NOMO-1 (cell line): ENCODE measurements around the gene METTL4.

Experiments
- DNase-seq, 2 experiments: peaks; one replicate each; lab custom pipeline; 2025; ENCODE audit not compliant: unreplicated experiment in 2 of 2; lab: John Stamatoyannopoulos, UW

Gene METTL4

GRCh38 chr18:2571200-2572170 lies at the start of gene METTL4, which contains the start of gene NDC80:
Gene METTL4 (minus strand): TSS chr18:2571505. CDS start chr18:2567216, 4,289 bp downstream.
Gene NDC80 (plus strand): TSS chr18:2571557. CDS start chr18:2572986, 1,429 bp downstream.
- peak; percentile 78 to 84 for DNase-seq

- no peak for DNase-seq
Observed at GRCh38 chr18:2618009-2618408, 46.7 kb upstream of the METTL4 start.

DNA sequence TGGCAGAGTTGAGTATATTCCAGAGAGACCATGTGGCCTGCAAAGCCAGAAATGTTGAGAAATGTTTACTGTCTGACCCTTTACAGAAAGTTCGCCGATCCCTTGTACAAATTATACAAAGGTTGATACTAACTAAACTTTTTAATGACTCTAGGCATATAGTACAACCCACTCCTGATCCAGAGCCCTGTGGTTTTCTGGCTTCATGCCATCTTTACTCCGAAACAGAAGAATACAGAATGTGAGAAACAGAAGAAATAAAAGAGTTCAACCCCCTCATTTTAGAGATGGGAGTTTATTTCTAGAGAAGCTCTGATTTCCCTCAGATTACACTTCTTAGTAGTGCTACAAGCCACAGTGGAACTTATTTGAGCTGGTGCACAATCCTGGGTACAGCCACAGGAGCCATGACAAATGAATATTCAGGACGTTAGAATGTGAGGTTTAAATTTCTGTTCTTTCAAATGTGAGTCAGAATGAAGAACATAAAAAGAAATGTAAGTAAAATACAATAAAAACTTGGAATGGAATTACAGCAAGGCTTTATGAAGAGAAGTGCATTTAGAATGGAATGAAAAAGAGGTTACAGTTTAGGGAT lies 46.2 kb upstream of the METTL4 start:
- DNase-seq, result no peak

DNA sequence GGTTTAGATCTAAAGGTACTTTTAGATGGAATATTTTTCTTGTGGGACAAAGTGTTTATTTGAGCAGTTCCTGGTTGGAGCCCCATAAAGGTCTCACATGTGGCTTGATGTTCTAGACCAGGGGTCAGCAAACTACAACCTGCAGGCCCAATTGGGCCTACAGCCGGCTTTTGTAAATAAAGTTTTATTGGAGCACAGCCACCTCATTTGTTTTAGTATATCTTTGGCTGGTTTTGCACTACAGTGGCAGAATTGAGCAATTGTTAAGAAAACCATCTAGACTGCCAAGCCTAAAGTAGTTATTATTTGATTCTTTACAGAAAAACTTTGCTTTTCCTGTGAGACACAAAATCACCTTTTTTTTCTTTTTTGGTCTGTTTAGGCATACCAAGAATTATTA lies 41.7 kb upstream of the METTL4 start:
- DNase-seq, result no peak

DNA sequence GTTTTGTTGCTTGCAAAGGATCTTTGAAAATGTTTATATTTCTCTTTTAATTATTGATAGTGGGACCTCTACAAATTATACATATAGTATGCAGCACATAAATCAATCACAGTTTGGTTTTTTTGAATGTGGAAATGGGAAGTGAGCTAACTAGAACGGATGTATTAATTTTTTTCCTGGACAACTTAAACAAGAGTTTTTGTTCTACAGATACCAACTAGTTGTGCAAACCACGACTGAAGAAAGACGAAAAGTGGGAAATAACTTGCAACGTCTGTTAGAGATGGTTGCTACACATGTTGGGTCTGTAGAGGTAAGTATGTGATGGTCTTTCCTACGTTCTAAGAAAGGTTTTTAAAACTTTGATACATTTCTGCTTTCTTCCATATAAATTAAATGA lies 39.2 kb upstream of the METTL4 start:
- peak; percentile 58 to 83 for DNase-seq

GRCh38 chr18:2609604-2610003 lies 38.3 kb upstream of the METTL4 start:
- no peak for DNase-seq

DNA sequence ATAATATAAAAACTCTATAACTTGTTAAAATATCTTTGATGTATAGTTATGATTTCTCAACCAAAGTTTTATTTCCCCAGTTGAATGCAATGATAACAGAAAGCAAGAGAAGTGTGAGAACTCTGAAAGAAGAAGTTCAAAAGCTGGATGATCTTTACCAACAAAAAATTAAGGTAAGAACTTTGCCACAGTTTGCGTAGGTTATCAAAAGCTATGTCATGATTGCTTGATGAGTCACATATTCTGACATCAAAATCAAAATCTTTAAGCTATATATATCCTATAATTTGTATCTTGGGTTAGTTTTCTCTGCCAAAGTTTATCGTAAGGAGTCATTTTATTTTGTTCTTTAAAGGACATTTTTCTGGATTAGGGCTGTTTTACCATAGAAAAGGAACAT lies 35.0 kb upstream of the METTL4 start:
- no peak for DNase-seq

GRCh38 chr18:2602844-2603243 lies 31.5 kb upstream of the METTL4 start:
- no peak for DNase-seq

- DNase-seq, result no peak
Observed at GRCh38 chr18:2597639-2598038, 26.3 kb upstream of the METTL4 start.

- DNase-seq, result no peak
Observed at GRCh38 chr18:2590303-2590702, 19.0 kb upstream of the METTL4 start.

DNA sequence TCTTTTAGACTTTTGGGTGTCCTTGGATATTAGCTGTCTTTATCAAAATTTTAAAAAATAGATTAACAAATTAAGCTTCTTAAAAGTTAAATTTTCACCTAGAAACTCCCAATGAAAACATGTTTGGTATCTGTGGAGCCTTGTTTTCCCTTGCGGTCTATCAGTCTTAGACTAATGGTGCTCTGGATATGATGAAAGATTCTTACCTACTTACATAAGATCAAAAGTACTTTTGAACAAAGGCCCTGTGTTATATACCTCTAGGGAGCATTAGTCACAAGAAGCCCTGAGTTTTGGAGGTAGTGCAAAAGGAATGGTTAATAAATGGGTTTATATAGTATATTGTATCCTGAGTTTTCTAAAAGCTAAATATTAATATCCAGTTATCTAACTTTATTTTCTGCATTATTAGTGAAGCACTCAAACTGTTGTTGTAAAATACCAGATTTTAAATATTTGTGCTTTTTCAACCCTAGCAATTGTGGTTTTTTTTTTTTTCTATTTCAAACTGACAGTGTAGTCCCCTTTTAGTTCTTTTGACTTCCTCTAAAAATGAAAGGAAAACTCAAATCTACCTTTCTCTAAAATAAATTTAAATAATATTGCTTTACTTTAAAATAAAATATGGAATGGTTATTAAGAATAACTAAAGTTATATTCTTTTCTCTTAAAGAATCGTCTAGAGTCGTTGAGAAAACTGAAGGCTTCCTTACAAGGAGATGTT lies 18.2 kb upstream of the METTL4 start:
- no peak for DNase-seq

DNA sequence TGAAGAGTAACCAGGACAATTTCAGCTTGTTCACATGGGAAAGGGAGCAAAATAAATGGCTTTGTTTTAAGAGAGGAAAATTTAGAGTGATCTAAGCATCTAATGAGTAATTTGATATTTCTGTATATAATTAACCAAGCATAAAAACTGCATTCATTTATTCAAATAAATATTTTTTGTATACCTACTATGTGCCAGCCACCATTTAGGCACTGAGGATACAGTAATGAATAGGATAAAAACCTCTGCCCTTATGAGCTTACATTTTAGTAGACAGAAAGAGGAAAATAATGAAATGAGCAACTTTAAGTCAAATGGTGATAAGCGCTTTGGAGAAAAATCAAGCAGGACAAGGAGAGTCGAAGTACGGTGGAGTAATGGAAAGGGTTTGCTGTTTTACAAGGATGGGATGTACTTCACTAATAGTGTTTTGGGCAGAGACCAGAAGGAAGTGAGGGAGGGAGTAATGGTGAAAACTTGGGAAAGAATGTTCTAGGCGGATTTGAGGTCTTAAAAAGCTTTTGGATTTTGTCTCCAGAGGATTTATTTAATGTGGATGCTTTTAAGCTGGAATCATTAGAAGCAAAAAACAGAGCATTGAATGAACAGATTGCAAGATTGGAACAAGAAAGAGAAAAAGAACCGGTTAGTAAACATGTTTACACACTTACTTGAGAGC lies 17.5 kb upstream of the METTL4 start:
- no peak for DNase-seq

- DNase-seq, result no peak
Observed at GRCh38 chr18:2587788-2588187, 16.5 kb upstream of the METTL4 start.

DNA sequence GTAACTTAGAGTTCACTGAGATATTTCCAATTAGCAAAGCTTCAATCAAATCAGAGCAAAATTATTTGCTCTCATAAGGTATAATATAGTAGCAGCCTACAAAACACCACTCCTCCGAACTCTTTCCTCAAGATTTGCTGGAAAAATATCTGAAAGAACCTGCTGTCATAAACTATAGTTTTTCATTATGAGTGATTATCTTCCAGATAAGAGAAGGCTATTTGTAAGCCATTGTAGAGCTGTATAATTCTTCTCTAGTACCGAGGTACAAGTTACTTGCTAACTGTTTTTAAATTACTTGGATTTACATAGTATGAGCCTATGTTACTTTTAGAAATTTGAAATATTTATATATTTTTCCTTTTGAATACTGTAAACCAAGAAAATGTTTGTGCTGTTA lies 2.1 kb upstream of the METTL4 start:
- no peak for DNase-seq

DNA sequence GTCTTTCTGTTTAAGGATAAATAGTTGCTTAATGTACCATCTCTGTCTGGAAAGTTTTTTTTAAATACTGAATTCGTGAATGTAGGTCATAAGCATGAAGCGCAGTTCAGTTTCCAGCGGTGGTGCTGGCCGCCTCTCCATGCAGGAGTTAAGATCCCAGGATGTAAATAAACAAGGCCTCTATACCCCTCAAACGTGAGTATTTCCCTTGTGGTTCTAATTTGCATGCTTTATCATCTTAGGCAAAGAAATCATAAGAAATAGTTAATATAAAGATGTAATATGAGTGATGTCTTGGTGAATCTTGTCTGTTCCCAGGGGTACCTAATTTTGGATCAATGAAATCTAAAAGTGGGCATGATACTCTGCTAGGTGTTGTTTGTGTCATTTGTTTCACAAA lies 1.6 kb upstream of the METTL4 start:
- no peak for DNase-seq

DNA sequence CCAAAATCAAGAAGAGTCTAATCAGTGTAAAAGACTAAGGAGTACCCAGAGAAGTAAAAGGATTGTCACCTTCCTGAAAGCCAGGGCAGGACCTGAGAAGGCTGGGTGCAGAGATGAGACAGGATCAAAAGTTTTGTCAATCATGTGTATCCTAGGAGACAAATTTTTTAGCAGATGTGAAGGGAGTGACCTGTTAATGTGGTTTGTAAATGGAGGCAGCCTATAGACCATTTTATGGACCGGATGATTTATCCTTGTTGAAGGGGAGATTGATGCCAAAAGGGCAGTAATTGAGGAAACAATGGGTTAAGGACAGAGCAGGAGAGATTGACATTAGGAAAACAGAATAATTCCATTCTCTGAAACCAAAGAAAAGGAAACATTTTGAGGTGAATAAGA lies 865 bp upstream of the METTL4 start:
- peak in 1 of 2 experiments; percentile 17 for DNase-seq

- peak; percentile 56 to 70 for DNase-seq
Observed at GRCh38 chr18:2570772-2571199, 519 bp downstream of the METTL4 start.

DNA sequence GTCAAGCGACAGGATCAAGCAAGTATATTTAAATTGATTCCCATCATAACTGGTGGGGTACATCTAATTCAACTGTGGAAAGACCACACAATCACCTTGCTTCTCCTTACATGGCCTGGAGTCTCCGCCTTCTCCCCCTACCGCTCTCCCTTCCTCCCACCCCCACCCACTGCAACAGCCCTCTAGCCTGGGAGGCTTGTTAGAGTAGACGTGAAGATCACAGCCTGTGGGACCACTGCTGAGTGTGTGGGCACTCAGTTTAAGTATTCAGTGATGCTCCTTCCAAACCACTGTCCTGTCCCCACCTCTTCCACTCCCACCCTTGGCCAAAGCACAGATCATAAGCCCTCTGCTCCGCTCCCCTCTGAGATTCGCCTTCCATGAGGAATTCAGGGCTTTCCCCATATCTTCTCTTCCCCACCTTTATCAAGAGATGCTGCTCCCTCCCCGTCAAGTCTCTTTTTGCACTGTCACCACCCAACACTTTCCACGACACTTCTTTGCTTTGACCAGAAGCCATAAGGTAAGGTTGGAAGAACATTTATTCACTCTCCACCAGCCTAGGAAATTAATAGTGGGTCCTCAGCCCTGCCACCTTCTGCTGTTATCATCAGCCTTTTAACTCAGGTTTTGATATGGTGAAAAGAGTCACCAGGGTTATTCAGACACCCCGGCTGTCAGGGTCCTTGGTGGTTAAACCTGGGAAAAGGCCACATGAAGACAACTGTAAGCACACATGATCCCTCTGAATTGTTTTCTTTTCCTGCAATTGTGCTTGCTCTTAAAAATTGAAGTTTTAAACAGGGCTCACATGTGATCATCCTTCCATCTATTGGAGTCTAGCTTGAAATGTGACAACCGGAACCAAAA lies 1.7 kb downstream of the METTL4 start:
- no peak for DNase-seq

DNA sequence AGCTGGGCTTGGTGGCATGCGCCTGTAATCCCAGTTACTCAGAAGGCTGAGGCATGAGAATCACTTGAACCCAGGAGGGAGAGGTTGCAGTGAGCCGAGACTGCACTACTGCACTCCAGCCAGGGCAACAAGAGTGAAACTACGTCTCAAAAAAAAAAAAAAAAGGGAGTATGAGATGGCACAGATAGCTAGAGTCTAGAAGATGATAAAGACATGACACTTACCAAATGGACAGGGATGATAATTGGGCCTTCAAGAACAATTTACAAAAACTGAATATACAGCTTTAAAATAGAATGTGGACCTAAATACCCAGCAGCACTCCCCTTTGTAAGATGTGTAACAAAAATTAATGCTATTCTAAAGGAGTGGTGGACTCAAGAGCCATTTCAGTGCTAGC lies 2.7 kb downstream of the METTL4 start:
- no peak for DNase-seq

DNA sequence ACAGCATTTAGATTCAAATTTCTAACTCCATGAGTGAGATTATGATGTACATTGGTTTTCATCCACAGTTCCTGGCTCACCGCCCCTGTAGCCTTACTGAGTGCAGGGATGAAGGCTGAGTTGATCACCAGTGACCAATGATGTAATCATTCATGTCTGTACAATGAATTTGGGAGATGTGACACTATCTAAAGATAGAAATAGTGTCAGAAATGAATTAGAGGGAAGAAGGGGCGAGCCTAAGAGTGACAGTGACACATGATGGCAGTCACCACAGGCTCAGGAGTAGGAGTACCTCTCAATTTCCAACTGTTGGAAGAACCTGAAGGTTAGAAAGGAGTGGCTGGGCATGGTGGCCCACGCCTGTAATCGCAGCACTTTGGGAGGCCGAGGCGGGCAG lies 3.2 kb downstream of the METTL4 start:
- DNase-seq, result no peak
